ENCODE data around the gene TNFAIP3.

DNA sequence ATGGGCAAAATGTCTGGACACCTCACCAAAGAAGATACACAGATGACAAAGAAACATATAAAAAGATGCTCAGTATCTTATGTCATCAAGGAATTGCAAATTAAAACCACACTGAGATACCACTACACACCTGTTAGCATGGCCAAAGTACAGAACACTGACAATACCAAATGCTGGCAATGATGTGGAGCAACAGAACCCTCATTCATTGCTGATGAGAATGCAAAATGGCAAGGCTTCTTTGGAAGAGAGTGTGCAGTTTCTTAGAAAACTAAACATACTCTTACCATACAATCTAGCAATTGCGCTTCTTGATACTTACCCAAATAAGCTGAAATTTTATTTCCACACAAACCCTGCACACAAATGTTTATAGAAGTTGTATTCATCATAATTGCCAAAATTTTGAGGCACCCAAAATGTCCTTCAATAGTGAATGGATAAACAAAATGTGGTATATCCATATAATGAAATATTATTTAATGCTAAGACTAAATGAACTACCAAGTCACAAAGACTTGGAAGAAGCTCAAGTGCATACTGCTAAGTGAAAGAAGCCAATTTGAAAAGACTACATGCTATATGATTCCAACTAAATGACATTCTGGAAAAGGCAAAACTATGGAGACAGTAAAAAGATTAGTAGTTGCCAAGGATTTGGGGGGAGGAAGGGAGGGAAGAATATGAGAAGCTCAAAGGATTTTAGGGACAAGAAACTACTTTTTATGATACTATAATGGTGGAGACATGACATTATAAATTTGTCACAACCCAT is 50.7 kb downstream of the TNFAIP3 start:
- TF ChIP-seq, protein P1, sequence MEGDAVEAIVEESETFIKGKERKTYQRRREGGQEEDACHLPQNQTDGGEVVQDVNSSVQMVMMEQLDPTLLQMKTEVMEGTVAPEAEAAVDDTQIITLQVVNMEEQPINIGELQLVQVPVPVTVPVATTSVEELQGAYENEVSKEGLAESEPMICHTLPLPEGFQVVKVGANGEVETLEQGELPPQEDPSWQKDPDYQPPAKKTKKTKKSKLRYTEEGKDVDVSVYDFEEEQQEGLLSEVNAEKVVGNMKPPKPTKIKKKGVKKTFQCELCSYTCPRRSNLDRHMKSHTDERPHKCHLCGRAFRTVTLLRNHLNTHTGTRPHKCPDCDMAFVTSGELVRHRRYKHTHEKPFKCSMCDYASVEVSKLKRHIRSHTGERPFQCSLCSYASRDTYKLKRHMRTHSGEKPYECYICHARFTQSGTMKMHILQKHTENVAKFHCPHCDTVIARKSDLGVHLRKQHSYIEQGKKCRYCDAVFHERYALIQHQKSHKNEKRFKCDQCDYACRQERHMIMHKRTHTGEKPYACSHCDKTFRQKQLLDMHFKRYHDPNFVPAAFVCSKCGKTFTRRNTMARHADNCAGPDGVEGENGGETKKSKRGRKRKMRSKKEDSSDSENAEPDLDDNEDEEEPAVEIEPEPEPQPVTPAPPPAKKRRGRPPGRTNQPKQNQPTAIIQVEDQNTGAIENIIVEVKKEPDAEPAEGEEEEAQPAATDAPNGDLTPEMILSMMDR (IDR thresholded peaks at IDR 0.05; ENCODE audit: insufficient read depth, low read length, poor library complexity, severe bottlenecking), result no peak
- TF ChIP-seq EZH2phosphoT487 (conservative IDR thresholded peaks at IDR 0.05; ENCODE audit: low read length), result no peak
